SH-SY5Y (cell line): ENCODE data around the gene DOK6.

Source experiments
- GATA2 ChIP-seq: IDR thresholded peaks from 2 replicates; pipeline ENCODE4 v1.6.1; 2011; ENCODE audit warnings: mild to moderate bottlenecking, low read depth, low read length
- GATA3 ChIP-seq: IDR thresholded peaks from 2 replicates; pipeline ENCODE4 v1.6.1; 2011; ENCODE audit warnings: low read depth, mild to moderate bottlenecking, low read length, moderate library complexity

DNA sequence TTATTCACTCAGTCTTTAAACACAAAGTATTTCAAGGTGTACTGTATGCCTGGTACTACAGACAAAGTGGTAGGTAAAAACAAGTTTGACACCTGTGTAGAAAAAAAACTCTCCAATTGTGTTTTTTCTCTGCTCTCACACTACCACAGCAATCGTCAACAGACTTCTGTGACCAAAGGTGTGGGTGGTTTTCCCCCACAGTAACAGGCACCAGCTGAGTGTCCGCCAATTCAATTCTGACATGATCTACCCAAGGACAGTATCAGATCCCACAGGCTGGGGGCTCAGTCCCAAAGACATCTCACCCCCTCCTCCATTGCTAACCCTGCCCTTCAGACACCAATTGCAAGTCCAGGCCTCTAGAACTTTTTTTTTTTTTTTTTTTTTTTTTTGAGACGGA is 475.8 kb downstream of the DOK6 start:
- TF ChIP-seq GATA2 (no peak), GATA3 (no peak)
